Type B pancreatic cell (in vitro differentiated cells): Measurements from ENCODE around the gene SERPIND1. TPM values are rescaled to one million over a fixed set of nuclear protein-coding genes. Genes with fewer than 3 reads are reported as not detected.

Experiments used
- DNase-seq: peaks from one replicate; pipeline ENCODE4 v3.0.0; 2021; ENCODE audit warnings: mixed read lengths; ENCODE audit not compliant: unreplicated experiment; ENCODE audit errors: extremely low spot score
- H3K27ac Mint-ChIP-seq: 2 replicates; pipeline ENCODE4 v1.8.0; 2021; ENCODE audit warnings: mild to moderate bottlenecking, mixed read lengths
- H3K27me3 Mint-ChIP-seq: 2 replicates; pipeline ENCODE4 v1.8.0; 2021; ENCODE audit warnings: mixed read lengths
- H3K36me3 Mint-ChIP-seq: 2 replicates; pipeline ENCODE4 v1.8.0; 2021; ENCODE audit warnings: mixed read lengths
- H3K4me1 Mint-ChIP-seq: one replicate; pipeline ENCODE4 v1.8.0; 2021; ENCODE audit warnings: mixed read lengths; ENCODE audit not compliant: unreplicated experiment
- H3K4me3 Mint-ChIP-seq: 2 replicates; pipeline ENCODE4 v1.8.0; 2021; ENCODE audit warnings: mild to moderate bottlenecking, mixed read lengths
- H3K9me3 Mint-ChIP-seq: 2 replicates; pipeline ENCODE4 v1.8.0; 2021; ENCODE audit warnings: mixed read lengths
- CTCF ChIP-seq: fragments of 200-600 bp; sonication (generic); conservative IDR thresholded peaks from 2 replicates; pipeline ENCODE4 v1.5.0; 2021; ENCODE audit warnings: antibody characterized with exemption, mild to moderate bottlenecking
- total RNA-seq: library from RNA; stranded (reverse); gene quantifications from 2 replicates; pipeline ENCODE4 v1.2.1, GENCODE V29; 2021; ENCODE audit warnings: low replicate concordance

The SERPIND1 gene
- total RNA-seq, 1 donor from 2014 or later, result 7.1 TPM

GRCh38 chr22:20786536-20786979, 12.6 kb downstream of the SERPIND1 start:
- H3K27me3 Mint-ChIP-seq, result no peaks in the 10 kb centered on the region
- DNase-seq, result no peak
- H3K9me3 Mint-ChIP-seq, result no peaks in the 10 kb centered on the region
- H3K36me3 Mint-ChIP-seq, result peaks cover 4% of the 10 kb centered on the region
- H3K4me1 Mint-ChIP-seq, result no peaks in the 10 kb centered on the region
- no peak overlapping the region for H3K4me3 Mint-ChIP-seq
- no peak overlapping the region for H3K27ac Mint-ChIP-seq
- no peak for TF ChIP-seq CTCF

GRCh38 chr22:20787223-20787622, 13.3 kb downstream of the SERPIND1 start:
- Mint-ChIP-seq H3K36me3 (peaks cover 6% of the 10 kb centered on the region), H3K4me3 (no peak overlapping the region), H3K27ac (no peak overlapping the region), H3K9me3 (no peaks in the 10 kb centered on the region), H3K4me1 (no peaks in the 10 kb centered on the region), H3K27me3 (no peaks in the 10 kb centered on the region)
- TF ChIP-seq CTCF, result no peak
- DNase-seq, result no peak

- TF ChIP-seq CTCF, result no peak
- H3K27ac Mint-ChIP-seq, result no peak overlapping the region
- DNase-seq, result no peak
- no peak overlapping the region for H3K4me3 Mint-ChIP-seq
- H3K36me3 Mint-ChIP-seq, result peaks cover 10% of the 10 kb centered on the region
- H3K9me3 Mint-ChIP-seq, result no peaks in the 10 kb centered on the region
- H3K27me3 Mint-ChIP-seq, result no peaks in the 10 kb centered on the region
- H3K4me1 Mint-ChIP-seq, result no peaks in the 10 kb centered on the region
Observed at GRCh38 chr22:20787746-20788626, 14.1 kb downstream of the SERPIND1 start.

- TF ChIP-seq CTCF, result no peak
- Mint-ChIP-seq H3K36me3 (peaks cover 10% of the 10 kb centered on the region), H3K27me3 (no peaks in the 10 kb centered on the region), H3K4me3 (no peak overlapping the region), H3K4me1 (no peaks in the 10 kb centered on the region), H3K9me3 (no peaks in the 10 kb centered on the region), H3K27ac (no peak overlapping the region)
- no peak for DNase-seq
Observed at GRCh38 chr22:20788627-20789344, 14.9 kb downstream of the SERPIND1 start.

- no peaks in the 10 kb centered on the region for H3K9me3 Mint-ChIP-seq
- no peak overlapping the region for H3K27ac Mint-ChIP-seq
- H3K4me3 Mint-ChIP-seq, result no peak overlapping the region
- H3K27me3 Mint-ChIP-seq, result no peaks in the 10 kb centered on the region
- peaks cover 20% of the 10 kb centered on the region for H3K36me3 Mint-ChIP-seq
- TF ChIP-seq CTCF, result no peak
- no peak for DNase-seq
- H3K4me1 Mint-ChIP-seq, result no peaks in the 10 kb centered on the region
Observed at GRCh38 chr22:20792221-20792965, 18.5 kb downstream of the SERPIND1 start.
